HG02798 (cell line): ENCODE results near the gene ABHD13.
A peak's percentile ranks its signal among the peaks of the same experiment; 100 is the strongest.
"Not testable (repeated sequence)": the region's sequence is repeated elsewhere in the genome, so short reads cannot be mapped to it uniquely, and the experiment has no call there.

ENCODE experiments used
- ATAC-seq: cut with Tn5 transposase; IDR thresholded peaks from one replicate; pipeline ENCODE4 v1.9.1; 2021; ENCODE audit warnings: mild to moderate bottlenecking; ENCODE audit not compliant: unreplicated experiment, poor library complexity

The ABHD13 gene

GRCh38 chr13:108223687-108224503 lies 5.7 kb downstream of the ABHD13 start:
- no peak for ATAC-seq

- no peak for ATAC-seq
Measured at GRCh38 chr13:108225440-108225839, 7.2 kb downstream of the ABHD13 start.

GRCh38 chr13:108226184-108226583 lies 8.0 kb downstream of the ABHD13 start:
- ATAC-seq = no peak

GRCh38 chr13:108227651-108228272 lies 9.6 kb downstream of the ABHD13 start:
- ATAC-seq = peak; percentile 51

- ATAC-seq = no peak
Measured at GRCh38 chr13:108230377-108230776, 12.2 kb downstream of the ABHD13 start.

- no peak for ATAC-seq
Measured at GRCh38 chr13:108249150-108249549, 31.0 kb downstream of the ABHD13 start.

GRCh38 chr13:108257248-108257647 lies 39.1 kb downstream of the ABHD13 start:
- ATAC-seq = no peak

- ATAC-seq = no peak
Measured at GRCh38 chr13:108263621-108264355, 45.6 kb downstream of the ABHD13 start.

- ATAC-seq = no peak
Measured at GRCh38 chr13:108266321-108266990, 48.3 kb downstream of the ABHD13 start.

- no peak for ATAC-seq
Measured at GRCh38 chr13:108267347-108267746, 49.2 kb downstream of the ABHD13 start.

GRCh38 chr13:108267855-108268254 lies 49.7 kb downstream of the ABHD13 start:
- ATAC-seq = not testable (repeated sequence)

- ATAC-seq = peak; percentile 18
Measured at GRCh38 chr13:108268466-108269112, 50.4 kb downstream of the ABHD13 start.

GRCh38 chr13:108269601-108270328 lies 51.6 kb downstream of the ABHD13 start, which contains the start of gene TNFSF13B:
TSS of gene TNFSF13B (plus strand) at chr13:108269718. CDS start at chr13:108269896, 178 bp downstream.
- peak; percentile 80 for ATAC-seq

- peak; percentile 11 for ATAC-seq
Measured at GRCh38 chr13:108270442-108270841, 52.2 kb downstream of the ABHD13 start.

- no peak for ATAC-seq
Measured at GRCh38 chr13:108272333-108272732, 54.1 kb downstream of the ABHD13 start.

- ATAC-seq = no peak
Measured at GRCh38 chr13:108273429-108274118, 55.4 kb downstream of the ABHD13 start.

GRCh38 chr13:108274718-108275117 lies 56.5 kb downstream of the ABHD13 start:
- no peak for ATAC-seq

GRCh38 chr13:108276060-108276459 lies 57.9 kb downstream of the ABHD13 start:
- ATAC-seq = no peak

- no peak for ATAC-seq
Measured at GRCh38 chr13:108278466-108278865, 60.3 kb downstream of the ABHD13 start.
